Non-pigmented ciliary epithelial cell (primary cell): ENCODE data around the gene BANF2.
A peak's percentile ranks its signal among the peaks of the same experiment; 100 is the strongest.

Experiments used
- DNase-seq: peaks from one replicate; pipeline ENCODE4 v3.0.0-alpha.2; 2010; ENCODE audit warnings: low read depth

BANF2 gene

DNA sequence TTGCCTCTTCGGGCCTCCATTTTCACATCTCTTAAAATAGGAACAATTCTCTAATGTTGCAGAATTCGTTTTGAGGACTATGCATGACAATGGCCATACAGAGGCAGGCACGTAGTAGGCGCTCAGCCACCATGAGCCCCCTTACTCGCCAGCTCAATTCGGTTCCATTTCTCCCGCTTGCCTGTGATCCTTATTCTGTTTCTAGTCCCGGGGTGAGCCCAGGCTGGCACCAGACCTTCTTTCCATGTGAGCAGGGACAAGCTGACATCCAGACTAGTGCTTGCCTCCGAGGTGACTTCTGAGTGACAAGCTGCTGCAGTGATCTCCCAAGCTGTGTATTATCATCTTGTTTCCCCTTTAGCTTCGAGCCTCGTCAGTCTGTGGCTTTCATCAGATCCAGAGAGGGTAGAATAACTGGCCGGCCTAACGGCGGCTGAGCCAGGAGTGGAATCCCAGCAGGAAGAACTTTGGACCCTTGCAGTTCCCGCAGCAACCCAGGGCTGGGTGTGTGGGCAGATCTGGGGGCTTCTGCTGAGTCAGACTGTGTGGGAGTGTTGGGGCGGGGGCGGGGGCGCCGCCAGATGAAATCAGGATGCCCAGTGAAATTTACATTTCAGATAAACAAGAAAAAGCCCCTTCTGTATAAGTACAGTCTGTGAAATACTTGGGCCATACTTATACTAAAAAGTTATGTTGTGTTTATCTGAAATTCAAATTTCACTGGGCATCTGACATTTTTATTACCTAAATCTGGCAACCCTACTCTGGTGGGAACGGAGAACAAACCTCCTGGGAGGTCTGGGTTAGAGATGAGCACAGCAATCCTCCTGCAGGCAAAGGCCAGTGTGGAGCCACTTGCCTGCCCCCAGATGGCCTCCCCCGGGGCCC lies 10.9 kb downstream of the BANF2 start:
- DNase-seq, result no peak

DNA sequence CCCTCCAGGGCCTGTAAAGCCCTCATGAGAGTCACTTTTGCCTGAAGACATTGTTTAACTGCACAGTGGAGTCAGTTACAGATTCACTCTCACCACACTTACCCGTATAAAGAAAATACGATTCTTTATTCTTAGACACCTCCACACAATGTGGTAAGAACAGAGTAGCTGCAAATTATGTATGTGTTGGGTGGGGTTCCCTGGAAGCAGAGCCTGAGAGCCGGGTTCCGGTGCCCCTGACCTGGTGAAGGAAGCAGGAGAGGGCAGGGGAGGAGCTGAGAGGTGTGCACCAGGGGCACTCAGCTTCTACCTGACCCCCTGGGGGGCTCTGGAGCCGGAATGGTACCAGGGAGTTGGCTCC lies 11.5 kb downstream of the BANF2 start:
- no peak for DNase-seq

DNA sequence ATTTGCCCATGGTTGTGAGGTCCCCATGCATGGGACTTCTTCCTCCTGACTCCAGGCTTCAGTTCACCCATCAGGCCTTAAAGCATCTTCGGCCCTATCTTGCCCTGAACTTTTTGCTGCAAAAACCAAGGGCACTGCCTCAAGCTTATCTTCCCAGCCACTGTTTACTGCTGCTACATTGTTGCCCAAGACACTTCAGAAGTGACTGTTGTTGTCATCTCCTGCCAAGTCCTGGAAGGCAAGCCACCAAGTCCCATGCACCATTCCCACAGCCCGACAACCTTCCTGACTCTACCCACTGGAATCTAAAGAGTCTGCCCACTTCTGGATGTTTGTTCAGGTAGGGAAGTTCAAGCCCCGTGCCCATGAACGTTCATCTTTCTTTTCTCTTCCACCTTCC lies 12.4 kb downstream of the BANF2 start:
- DNase-seq, result no peak

DNA sequence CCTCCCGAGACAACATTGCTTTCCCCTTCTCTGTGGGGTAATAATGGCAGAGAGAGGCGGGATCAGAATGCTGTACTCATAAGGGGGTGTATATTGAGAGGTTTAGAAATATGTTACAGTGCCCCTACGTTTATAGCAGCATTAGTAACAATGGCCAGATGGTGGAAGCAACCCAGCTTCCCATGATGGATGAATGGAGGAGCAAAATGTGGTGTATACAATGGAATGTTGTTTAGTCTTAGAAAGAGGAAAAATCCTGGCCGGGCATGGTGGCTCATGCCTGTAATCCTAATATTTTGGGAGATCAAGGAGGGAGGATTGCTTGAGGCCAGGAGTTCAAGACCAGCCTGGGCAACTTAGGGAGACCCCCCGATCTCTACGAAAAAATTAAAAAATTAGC lies 12.9 kb downstream of the BANF2 start:
- no peak for DNase-seq

DNA sequence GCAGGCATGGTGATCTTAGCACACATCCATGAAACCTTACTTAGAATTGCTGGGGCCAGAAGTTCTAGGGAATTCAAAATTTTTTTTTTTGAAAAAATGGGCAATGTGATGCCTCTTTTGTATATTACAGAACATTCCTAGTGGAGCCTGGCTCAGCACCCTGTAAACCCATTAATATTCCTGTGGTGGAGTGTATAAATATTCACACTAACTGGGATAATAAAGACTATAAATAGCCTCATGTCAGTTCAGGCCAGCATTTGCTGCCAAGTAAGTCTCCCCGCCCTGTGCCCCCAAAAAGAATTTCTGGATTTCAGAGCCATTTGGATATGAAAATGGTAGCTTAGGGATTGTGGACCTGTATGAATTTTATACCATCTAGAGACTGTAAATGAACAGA lies 14.8 kb downstream of the BANF2 start:
- DNase-seq, result no peak

DNA sequence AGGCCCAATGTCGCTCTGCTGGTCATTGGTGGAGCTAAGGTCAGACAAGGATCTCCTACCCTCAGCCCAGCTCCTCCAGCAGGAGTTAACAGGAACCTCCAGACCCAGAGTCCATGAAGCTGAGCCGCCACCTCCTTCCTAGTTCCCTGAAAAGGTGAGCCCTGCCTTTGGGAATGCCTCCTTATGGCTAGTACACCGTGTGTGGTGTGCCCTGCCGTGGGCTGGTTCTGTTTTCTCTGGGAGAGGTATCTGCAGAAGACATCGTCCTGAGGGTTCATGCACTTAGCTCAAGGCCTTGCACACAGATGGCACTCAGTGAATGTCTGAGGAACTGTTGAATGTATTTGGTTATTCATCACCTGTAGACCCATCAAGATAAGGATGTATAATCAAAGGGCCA lies 15.3 kb downstream of the BANF2 start:
- no peak for DNase-seq

DNA sequence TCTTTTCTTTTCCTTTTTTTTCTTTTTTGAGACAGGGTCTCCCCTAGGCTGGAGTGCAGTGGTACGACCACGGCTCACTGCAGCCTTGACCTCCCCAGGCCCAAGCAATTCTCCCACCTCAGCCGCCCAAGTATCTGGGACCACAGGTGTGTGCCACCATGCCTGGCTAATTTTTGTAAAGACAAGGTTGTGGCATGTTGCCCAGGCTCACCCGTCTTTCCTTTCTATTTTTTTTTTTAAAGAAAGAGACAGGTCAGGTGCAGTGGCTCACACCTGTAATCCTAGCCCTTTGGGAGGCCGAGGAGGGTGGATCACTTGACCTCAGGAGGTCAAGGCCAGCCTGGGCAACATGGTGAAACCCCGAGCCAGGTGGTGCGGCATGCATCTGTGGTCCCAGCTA lies 16.6 kb downstream of the BANF2 start:
- no peak for DNase-seq

DNA sequence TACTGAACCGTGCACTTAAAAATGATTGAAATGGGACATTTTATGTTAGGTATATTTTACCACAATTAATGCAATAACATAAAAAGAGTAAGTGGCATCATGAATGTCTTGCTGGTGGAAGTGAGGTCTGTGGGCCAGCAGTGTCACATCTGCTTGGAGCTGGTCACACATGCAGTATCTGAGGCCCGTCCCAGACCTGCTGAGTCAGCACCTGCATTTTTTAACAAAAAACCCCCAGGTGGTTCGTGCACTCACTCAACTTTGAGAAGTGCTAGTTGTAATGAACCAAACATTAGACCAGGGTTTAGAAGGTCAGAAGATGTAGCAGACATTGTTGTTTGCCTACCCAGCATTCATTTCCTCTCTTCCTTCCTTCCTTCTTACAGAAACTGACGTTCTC lies 21.0 kb downstream of the BANF2 start:
- DNase-seq, result no peak

DNA sequence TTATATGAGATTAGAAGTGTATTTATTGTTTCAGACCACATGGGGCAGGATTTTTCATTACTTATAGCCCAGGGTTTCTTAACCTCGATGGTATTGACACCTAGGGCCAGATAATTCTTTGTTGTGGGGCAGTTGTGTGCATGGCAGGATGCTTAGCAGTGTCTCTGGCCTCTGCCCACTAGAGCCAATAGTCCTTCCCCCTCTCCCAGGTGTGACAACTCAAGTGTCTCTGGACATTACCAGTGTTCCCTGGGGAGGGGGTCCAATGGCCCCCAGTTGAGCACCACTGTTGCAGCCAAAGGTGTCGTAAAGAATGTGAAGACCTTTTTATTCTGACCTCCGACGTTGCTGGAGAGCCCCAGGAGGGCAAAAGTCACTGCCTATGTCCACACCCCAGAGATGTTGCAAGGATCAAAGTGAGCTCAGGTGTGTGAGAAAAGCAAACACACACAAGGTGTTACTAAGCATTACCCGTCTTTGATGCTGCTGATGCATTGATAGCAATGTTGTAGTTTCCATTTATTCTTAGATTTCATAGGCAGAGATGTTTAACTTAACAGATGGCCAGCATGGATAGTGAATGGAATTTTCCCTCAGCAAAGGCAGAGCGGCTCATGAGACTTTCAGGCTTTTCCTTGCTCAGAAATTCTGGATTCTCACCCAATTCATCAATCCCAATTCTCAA lies 22.2 kb downstream of the BANF2 start:
- no peak for DNase-seq

DNA sequence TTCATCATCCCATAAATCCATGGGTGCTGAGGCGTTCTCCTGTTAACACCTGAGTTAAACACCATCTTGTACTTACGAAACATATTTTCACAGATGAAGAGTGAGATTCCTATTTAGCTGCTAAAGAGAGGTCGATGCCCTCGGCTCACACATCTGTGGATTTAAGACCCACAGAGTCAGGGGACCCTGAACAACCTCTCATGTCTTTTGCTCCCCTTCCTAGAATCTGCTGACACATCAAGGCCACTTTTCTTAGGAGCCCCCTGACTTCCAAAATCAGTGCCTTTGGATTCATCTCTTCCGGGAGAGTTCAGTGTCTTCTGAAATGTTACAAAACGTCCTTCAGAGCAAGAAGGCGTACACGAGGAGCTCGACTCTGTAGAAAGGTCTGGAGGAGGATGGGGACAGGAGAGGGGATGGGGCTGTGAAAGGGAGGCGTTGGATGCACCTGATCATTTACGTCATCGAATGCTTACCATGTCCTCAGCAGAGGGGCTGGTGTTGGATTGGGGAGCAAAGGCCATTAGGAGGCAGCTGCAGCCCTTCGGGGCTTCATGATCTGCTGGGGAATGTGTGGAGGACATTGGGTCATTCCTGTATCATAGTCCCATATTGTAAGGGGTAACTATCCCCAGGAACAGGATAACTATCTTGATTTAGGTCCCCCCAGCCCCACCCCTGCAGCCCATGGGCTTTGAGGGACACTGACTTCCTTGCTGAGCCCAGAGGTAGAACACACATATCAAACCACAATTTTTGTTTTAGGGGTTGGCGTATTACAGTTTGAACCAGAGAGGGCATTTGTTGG lies 22.9 kb downstream of the BANF2 start:
- DNase-seq, result no peak

DNA sequence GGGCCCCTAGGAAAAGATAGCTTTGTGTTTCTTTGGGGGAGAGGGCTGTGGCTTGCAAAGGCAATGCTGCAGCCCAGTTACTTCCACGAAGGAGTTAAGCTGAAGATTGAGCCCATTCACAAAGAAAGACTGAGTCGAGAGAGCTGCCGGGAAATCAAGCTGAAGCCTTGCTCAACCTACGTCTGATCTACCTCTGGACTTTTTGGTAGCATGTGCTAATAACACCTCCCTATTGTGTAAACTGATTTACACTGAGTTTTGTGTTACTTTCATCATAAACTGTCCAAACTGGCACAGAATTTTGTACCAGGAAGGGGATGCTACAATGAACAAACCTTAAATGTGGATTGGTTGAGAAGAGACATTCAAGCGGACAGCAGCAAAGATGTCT lies 23.5 kb downstream of the BANF2 start:
- no peak for DNase-seq

DNA sequence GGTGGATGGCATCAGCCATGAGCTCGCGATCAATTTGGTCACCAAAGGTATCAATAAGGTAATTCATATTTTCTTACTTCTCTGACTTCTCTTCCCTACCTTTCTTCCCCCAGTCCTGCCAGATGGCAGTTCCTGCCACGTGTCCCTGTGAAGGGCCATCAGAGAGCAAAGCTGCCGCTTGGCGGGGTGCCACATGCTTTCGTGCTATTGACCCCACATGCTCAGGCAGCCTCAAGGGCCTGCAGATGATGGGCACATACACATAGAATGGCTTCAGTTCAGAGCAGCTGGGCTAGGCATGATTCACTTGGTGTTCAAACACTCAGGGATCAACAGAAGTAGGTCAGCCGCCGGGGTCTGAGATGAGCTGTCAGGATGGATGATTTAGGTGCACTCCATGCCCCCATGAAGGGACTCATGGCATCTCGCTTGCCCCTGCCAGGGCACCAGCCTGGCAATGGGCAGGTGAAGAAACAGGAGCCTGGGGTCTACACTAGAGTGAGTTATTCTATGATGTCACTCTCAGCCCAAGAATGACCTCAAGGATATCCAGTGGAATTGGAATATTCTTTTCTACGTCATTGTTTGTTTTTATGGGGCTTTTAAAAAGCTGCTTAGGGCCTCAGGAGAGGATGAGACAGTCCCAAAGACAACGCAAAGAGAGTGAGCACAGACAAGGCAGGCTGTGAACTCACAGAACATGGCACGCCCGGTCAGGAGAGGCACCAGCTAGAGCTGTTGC lies 25.5 kb downstream of the BANF2 start:
- no peak for DNase-seq

DNA sequence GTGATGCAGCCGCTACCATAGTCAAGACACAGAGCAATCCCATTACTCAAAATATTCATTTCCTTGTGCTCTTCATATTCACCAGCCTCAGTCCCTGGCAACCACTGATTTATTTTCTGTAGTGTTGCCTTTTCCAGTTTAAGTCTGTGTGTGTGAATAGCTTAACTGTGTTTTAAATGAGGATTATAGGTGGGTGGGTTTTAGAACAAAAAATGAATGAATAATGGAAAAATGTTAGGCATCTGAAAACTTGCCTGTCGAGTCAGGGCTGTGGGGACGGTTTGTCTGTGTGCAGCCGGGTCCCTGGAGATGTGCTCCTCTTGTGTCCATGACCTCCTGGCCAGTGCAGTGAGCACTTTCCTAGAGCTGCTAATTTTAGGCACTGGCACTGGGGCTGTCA lies 27.1 kb downstream of the BANF2 start:
- DNase-seq, result no peak

DNA sequence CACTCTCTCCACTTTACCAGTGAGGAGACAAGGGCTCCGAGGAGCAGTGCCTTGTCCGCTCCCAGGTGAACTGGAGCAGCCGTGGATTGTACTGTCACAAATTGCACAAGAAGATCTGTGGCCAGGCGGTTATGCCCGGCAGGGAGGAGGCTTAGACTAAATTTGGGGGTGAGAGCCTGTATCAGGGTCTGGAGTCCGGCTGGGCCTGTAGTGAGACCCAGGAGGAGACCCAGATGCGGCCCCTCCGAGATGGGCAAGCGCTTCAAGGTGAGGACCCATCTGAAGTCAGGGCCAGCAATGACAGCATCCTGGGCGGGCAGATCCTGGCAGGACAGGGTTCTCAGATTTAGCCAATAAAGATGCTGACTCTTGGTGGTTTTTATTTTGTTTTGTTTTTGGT lies 27.6 kb downstream of the BANF2 start:
- DNase-seq, result no peak

DNA sequence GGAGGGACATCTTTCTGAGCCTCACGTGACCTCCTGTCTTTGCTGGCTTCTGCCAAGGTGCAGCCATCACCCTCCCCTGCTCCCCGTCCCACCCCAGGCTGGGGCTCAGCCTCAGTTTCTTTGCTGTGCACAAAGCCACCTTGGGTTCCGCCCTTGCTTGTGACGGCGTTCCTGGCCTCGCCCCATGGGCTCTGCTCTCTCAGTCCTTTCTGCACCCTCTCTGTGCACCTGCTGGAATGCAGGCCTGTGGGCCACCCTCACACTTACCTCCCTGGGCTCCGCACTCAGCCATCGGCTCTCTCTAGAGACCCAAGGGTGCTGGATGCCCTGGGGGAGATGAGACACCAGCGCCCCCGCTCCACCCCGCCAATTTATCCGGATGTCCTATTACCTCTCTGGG lies 28.3 kb downstream of the BANF2 start:
- no peak for DNase-seq

DNA sequence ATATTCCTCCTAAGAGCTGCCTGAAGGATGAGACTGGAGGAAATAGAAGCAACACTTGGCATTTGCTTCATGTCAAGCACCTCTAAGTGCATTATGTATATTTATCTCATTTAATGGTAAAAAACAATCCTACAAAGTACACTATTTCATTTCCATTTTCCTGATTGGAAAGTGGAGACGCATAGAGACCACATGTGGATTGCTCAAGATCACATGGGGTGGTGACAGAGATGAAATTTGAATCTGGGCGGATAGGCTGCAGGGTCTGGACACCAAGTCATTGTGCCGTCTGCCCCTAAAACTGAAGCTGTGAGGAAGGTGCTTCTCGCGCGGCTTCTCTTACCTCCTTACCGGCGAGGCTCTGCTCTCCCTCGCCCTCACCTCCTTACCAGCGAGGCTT lies 30.3 kb downstream of the BANF2 start:
- no peak for DNase-seq

DNA sequence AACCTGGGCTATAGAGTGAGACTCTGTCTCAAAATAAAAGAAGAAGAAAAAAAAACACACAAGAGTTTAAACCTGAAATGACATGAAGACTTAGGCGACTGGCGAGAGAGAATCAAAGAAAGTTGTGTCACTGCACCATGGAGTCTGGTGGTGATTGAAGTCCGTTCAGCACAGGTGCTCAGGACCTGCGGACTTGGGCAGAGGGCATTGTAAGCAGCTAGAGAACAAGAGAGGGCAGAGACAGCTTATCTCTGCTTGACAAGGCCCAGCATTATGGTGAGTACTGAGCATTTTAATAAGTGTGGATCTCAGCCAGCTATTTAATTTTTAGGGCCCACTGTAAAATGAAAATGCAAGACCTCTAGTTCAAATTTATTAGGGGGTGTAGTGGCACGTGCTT lies 31.5 kb downstream of the BANF2 start:
- DNase-seq, result no peak

DNA sequence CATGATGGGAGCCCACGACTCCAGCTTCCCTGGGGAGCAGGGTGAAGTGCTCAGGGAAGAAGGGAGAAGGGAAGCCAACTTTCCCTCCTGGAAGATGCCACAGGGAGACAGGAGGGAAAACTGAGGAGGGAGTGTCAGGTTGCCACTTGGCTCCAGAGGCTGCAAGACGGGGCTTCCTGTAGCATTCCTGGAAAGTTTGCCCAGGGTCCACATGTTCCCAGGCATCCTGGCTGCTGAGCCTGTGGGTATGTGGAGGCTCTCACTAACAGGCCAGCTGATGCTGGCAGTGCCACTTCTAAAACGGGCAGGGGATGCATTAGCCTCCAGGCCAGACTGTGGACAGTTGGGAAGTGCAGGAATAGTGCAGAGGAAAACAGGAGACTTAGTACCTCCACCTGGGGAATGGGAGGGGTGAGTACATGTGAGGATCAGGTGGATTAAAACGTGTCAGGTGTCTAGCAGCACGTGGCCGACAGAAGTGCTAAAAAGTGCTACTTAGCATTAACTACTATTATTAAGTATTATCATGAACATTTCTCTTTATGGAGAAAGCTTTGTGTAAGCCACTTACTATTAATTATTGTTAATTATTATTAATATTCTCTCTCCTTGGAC lies 33.2 kb downstream of the BANF2 start:
- no peak for DNase-seq

DNA sequence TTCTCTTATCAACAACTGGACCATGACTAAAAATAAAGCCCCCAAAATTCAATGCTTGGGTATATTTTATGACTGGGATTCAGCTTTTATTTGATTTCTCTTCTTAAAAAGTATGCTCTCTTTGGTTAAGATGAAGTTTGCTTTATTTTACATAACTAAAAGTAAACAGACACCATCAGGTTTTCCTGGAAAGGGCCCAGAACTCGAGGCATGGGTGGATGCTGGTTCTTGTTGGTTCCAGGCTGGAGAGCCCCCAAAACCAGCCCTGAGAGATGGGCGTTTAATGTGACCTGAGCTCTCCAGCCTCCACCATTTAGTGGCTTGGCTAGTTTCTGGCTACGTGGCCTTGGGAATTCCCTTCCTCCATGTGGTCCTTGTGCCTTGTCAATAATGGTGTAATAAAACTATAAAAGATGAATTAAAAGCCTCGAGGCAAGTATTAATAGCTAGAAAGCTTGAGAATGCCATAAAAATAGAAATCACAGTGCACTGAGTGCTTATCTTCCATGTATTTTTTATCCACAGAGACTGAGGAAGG lies 34.1 kb downstream of the BANF2 start:
- DNase-seq, result no peak

DNA sequence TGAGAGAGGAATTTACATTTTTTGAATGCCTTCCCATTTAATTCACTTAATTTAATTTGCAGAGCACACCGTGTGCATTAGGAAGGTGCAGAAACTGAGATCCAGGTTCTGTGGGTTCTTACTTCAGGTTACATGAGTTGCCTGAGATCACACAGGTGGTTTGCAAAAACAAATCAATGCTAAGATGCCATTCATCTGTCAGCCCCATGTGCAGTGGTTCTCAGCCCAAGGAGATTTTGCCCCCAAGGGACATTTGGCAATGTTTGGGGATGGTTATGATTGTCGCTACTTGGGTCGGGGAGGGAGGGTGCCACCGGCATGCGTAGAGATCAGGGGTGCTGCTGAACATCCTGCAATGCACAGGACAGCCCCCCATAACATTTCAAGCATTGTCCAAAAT lies 34.6 kb downstream of the BANF2 start:
- no peak for DNase-seq

DNA sequence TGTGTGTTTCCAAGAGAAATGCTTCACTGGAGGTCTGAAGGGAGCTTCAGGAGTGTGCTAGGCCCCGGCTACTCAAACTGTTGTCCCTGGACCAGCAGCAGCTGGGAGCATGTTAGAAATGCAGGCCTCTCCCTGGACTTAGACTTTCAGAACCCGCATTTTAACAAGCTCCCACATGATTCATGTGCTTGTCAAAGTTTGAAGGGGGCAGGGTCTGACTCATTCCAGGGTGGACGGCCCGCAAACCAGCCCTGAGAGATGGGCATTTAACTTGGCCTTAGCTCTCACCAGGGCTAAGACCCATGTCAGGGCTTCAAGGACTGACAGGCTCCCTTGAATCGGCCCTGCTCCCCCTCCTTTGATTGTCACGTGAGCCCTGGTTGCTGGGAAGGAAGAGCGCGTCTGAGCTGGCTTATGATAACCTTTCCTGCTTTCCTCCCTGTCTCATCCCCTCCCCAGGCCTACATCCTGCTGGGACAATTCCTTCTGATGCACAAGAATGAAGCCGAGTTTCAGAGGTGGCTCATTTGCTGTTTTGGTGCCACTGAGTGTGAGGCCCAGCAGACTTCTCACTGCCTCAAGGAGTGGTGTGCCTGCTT lies 35.5 kb downstream of the BANF2 start:
- peak; percentile 32 for DNase-seq
